Liver (tissue), 3 donors: Measurements from ENCODE around the gene RBMX.

Experiments
- ATF3 ChIP-seq: IDR thresholded peaks from 2 replicates; pipeline ENCODE4 v1.6.1; 2016; ENCODE audit warnings: antibody characterized with exemption
- CTCF ChIP-seq: fragments of 150-350 bp; IDR thresholded peaks from 2 replicates; pipeline ENCODE4 v1.5.1; 2017; ENCODE audit warnings: improper control_type of control experiment, low read depth, low read length; ENCODE audit not compliant: missing input control
- EGR1 ChIP-seq, 2 donors: IDR thresholded peaks; 2 replicates each; pipeline ENCODE4 v1.6.1; 2016 to 2018; ENCODE audit warnings: antibody characterized with exemption in 2 of 2, low read depth in 2 of 2
- FOXA1 ChIP-seq: IDR thresholded peaks from 2 replicates; pipeline ENCODE4 v1.6.1; 2016; ENCODE audit warnings: antibody characterized with exemption
- GABPA ChIP-seq, 2 donors: IDR thresholded peaks in 1 of 2; conservative IDR thresholded peaks in 1 of 2; 2 replicates each; pipeline ENCODE4 v1.6.1; 2016; ENCODE audit warnings: antibody characterized with exemption in 2 of 2, mild to moderate bottlenecking in 1 of 2, moderate library complexity in 1 of 2
- JUND ChIP-seq, 2 donors: IDR thresholded peaks; 2 replicates each; pipeline ENCODE4 v1.6.1; 2016; ENCODE audit warnings: antibody characterized with exemption in 2 of 2
- MAX ChIP-seq: IDR thresholded peaks from 2 replicates; pipeline ENCODE4 v1.6.1; 2016; ENCODE audit warnings: antibody characterized with exemption
- RAD21 ChIP-seq, 2 donors: IDR thresholded peaks; 2 replicates each; pipeline ENCODE4 v1.6.1; 2016; ENCODE audit warnings: antibody characterized with exemption in 2 of 2, mild to moderate bottlenecking in 2 of 2
- REST ChIP-seq: IDR thresholded peaks from 2 replicates; pipeline ENCODE4 v1.6.1; 2016; ENCODE audit warnings: antibody characterized with exemption, mild to moderate bottlenecking
- SP1 ChIP-seq: IDR thresholded peaks from 2 replicates; pipeline ENCODE4 v1.6.1; 2018; ENCODE audit warnings: antibody characterized with exemption, mild to moderate bottlenecking
- TAF1 ChIP-seq: conservative IDR thresholded peaks from 2 replicates; pipeline ENCODE4 v1.6.1; 2016; ENCODE audit warnings: antibody characterized with exemption, mild to moderate bottlenecking
- donor health status: healthy.
- donor health status: healthy.

- TF ChIP-seq EGR1 (IDR thresholded peaks at IDR 0.05; ENCODE audit: low read depth in 2 of 2) (no peak), TAF1 (no peak), CTCF (no peak), ATF3 (no peak), JUND (IDR thresholded peaks at IDR 0.05) (no peak), MAX (no peak), RAD21 (IDR thresholded peaks at IDR 0.05) (no peak), GABPA (IDR thresholded peaks at IDR 0.05 in 1 of 2, conservative IDR thresholded peaks at IDR 0.05 in 1 of 2) (no peak), REST (no peak), SP1 (no peak), FOXA1 (no peak)
Measured at GRCh38 chrX:136835761-136836160, 44.8 kb downstream of the RBMX start.
